Measurements from ENCODE around the gene LAG3. TPM values are rescaled to one million over a fixed set of nuclear protein-coding genes. Genes with fewer than 3 reads are reported as not detected.
A peak's percentile ranks its signal among the peaks of the same experiment; 100 is the strongest.

The LAG3 gene
- total and polyA plus RNA-seq, 2 donors (not counting 1 experiment from before 2014, with no cell fraction given): 0.17 TPM

DNA sequence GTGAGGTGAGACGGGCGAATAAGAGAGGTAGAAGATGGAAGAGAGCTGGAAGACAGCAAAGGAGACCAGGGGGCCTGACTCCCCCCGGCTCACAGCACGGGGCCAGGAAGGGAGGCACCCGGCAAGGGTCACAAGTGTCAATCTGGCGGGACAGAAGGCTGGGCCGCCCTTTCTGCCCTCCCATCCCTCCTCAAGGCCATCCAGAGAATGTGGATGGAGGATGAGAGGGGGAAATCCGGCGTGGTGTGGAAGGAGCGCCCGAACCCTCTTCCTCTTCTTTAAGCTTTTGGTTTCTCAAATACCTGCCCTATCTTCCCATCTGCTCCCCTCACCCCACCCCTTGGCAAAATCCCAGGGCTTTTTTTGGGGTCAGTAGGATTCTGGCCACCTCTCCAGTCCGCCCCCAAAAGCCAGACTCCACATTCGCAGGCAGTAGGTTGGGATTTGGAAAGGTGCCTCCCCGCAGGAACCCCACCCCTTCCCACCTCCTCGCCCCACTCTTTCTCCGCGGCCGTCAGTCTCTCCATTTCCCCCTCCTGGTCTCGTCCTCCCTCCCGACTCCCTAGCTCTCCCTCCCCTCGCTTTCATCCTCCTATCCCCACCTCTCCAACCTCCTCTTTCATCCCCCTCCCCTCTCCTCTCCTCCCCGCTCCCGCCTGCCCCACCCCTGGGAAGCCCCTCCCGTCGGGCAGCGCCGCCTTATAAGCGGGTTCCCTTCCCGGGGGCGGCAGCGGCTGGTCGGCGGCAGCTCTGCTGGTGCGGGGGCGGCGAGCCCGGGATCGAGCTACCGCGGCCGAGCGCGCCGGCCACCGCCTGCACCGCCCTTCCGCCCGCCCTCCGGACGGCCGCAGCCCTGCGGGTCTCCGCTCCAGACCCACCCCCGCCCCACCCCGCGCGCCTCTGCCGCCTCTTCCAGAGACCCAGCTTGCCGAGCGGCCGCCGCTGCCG, 6.4 kb upstream of the LAG3 start, which contains the start of gene PTMS:
TSS of gene PTMS (plus strand) at position 730 of the 948 bp plus-strand sequence. CDS start 343 bp downstream, outside the sequence.
- peaks cover 5% of the 10 kb centered on the region for H3K36me3 ChIP-seq (ENCODE audit: control insufficient read depth, insufficient read depth, low read length)
- peak within 1 kb of the TSS; percentile 73 for H3K9ac ChIP-seq (ENCODE audit: insufficient read depth, low read length)
- peaks cover 7% of the 10 kb centered on the region for H4K20me1 ChIP-seq (ENCODE audit: control insufficient read depth, extremely low read depth, insufficient read depth, low read length)
- H3K4me3 ChIP-seq (replicated peaks in 1 of 4; ENCODE audit: control extremely low read depth in 1 of 4, insufficient read depth in 1 of 4, low read depth in 3 of 4, low read length in 4 of 4): peak within 1 kb of the TSS; percentile 82 to 93 (median 90)
- peak within 1 kb of the TSS; percentile 79 for H3K27ac ChIP-seq (ENCODE audit: insufficient read depth, low read length)
- no peaks in the 10 kb centered on the region for H3K9me3 ChIP-seq (ENCODE audit: control insufficient read depth, insufficient read depth, low read depth, low read length)
- H3K4me1 ChIP-seq (ENCODE audit: control insufficient read depth, extremely low read depth, insufficient read depth, low read length): peaks cover 18% of the 10 kb centered on the region
- peak within 1 kb of the TSS; percentile 69 for H3K4me2 ChIP-seq (ENCODE audit: extremely low read depth, insufficient read depth, low read length)
- peaks cover 34% of the 10 kb centered on the region for H3K79me2 ChIP-seq (ENCODE audit: control insufficient read depth, insufficient read depth, low read length)
- DNase-seq (ENCODE audit: low read depth in 2 of 2): peak; percentile 92 to 98
- H2AFZ ChIP-seq (ENCODE audit: low read length): no peak within 1 kb of the TSS
- TF ChIP-seq CTCF (conservative IDR thresholded peaks at IDR 0.05 in 1 of 2, IDR thresholded peaks at IDR 0.05 in 1 of 2; ENCODE audit: low read depth in 1 of 2, low read length in 2 of 2) (no peak), EZH2 (IDR thresholded peaks at IDR 0.05; ENCODE audit: low read length, missing control alignments) (no peak)
- no peaks in the 10 kb centered on the region for H3K27me3 ChIP-seq (ENCODE audit: control insufficient read depth, insufficient read depth, low read length)

- H3K79me2 ChIP-seq (ENCODE audit: control insufficient read depth, insufficient read depth, low read length): peaks cover 34% of the 10 kb centered on the region
- H3K27ac ChIP-seq (ENCODE audit: insufficient read depth, low read length): peak overlapping the region; percentile 60
- peak overlapping the region; percentile 82 to 93 (median 90) for H3K4me3 ChIP-seq (replicated peaks in 1 of 4; ENCODE audit: control extremely low read depth in 1 of 4, insufficient read depth in 1 of 4, low read depth in 3 of 4, low read length in 4 of 4)
- no peak for TF ChIP-seq EZH2 (IDR thresholded peaks at IDR 0.05; ENCODE audit: low read length, missing control alignments)
- peak; percentile 32 to 59 for TF ChIP-seq CTCF (conservative IDR thresholded peaks at IDR 0.05 in 1 of 2, IDR thresholded peaks at IDR 0.05 in 1 of 2; ENCODE audit: low read depth in 1 of 2, low read length in 2 of 2)
- no peaks in the 10 kb centered on the region for H3K27me3 ChIP-seq (ENCODE audit: control insufficient read depth, insufficient read depth, low read length)
- H3K4me2 ChIP-seq (ENCODE audit: extremely low read depth, insufficient read depth, low read length): peak overlapping the region; percentile 68
- H3K9ac ChIP-seq (ENCODE audit: insufficient read depth, low read length): peak overlapping the region; percentile 73
- DNase-seq (ENCODE audit: low read depth in 2 of 2): peak; percentile 59 to 67
- no peak overlapping the region for H2AFZ ChIP-seq (ENCODE audit: low read length)
- H3K9me3 ChIP-seq (ENCODE audit: control insufficient read depth, insufficient read depth, low read depth, low read length): no peaks in the 10 kb centered on the region
- H3K36me3 ChIP-seq (ENCODE audit: control insufficient read depth, insufficient read depth, low read length): peaks cover 13% of the 10 kb centered on the region
- peaks cover 7% of the 10 kb centered on the region for H4K20me1 ChIP-seq (ENCODE audit: control insufficient read depth, extremely low read depth, insufficient read depth, low read length)
- H3K4me1 ChIP-seq (ENCODE audit: control insufficient read depth, extremely low read depth, insufficient read depth, low read length): peaks cover 25% of the 10 kb centered on the region
Measured at GRCh38 chr12:6766651-6767349, 5.5 kb upstream of the LAG3 start.
